ENCODE data around the gene LGALS9. TPM values are rescaled to one million over a fixed set of nuclear protein-coding genes. Genes with fewer than 3 reads are reported as not detected.
"Not testable (repeated sequence)": the region's sequence is repeated elsewhere in the genome, so short reads cannot be mapped to it uniquely, and the experiment has no call there.

The LGALS9 gene
- total RNA-seq, 2 experiments from 2014 or later, result 44.3 to 45.4 TPM

- intact Hi-C loops (cut with micrococcal nuclease), result no loop called here
- CTCF ChIA-PET, result interaction anchor here (0.9 to 3.8 kb wide), 4 partner anchors 17 to 34 kb away, joined by 3 to 14 read pairs (median 6); no protein-coding TSS in a partner anchor
- H3K36me3 Mint-ChIP-seq, result peaks cover 3% of the 10 kb centered on the region
Observed at GRCh38 chr17:27633312-27634025, 2.5 kb downstream of the LGALS9 start.

GRCh38 chr17:27634026-27634335 lies 3.0 kb downstream of the LGALS9 start:
- CTCF ChIA-PET, result interaction anchor here (3.8 kb wide), 1 partner anchor 31 kb away, joined by 14 read pairs; no protein-coding TSS in a partner anchor
- no peak for DNase-seq
- Mint-ChIP-seq H3K4me1 (ENCODE audit: low read depth) (peaks cover 32% of the 10 kb centered on the region), H3K9me3 (no peaks in the 10 kb centered on the region), H3K27ac (no peak overlapping the region), H3K36me3 (peaks cover 3% of the 10 kb centered on the region), H3K27me3 (no peaks in the 10 kb centered on the region), H3K4me3 (no peak overlapping the region)
- intact Hi-C loops (cut with micrococcal nuclease), result no loop called here
- POLR2A ChIA-PET, result interaction anchor here (0.6 kb wide), 1 partner anchor 310 kb away, joined by 3 read pairs; no protein-coding TSS in a partner anchor

More at GRCh38 chr17:27633312-27634025, 2.5 kb downstream of the LGALS9 start:
- POLR2A ChIA-PET, result interaction anchor here (0.6 kb wide), 1 partner anchor 310 kb away, joined by 3 read pairs; no protein-coding TSS in a partner anchor
- Mint-ChIP-seq H3K27ac (no peak overlapping the region), H3K4me1 (ENCODE audit: low read depth) (peaks cover 32% of the 10 kb centered on the region), H3K9me3 (no peaks in the 10 kb centered on the region), H3K27me3 (no peaks in the 10 kb centered on the region), H3K4me3 (peak overlapping the region; percentile 23)
- no peak for DNase-seq

- H3K36me3 Mint-ChIP-seq, result peaks cover 3% of the 10 kb centered on the region
- ChIA-PET POLR2A (no interaction called here), CTCF (interaction anchor here (1.3 to 3.8 kb wide), 2 partner anchors 16 to 32 kb away, joined by 5 to 14 read pairs; no protein-coding TSS in a partner anchor)
- H3K9me3 Mint-ChIP-seq, result no peaks in the 10 kb centered on the region
- H3K4me1 Mint-ChIP-seq (ENCODE audit: low read depth), result peaks cover 31% of the 10 kb centered on the region
- no peak overlapping the region for H3K27ac Mint-ChIP-seq
- H3K4me3 Mint-ChIP-seq, result no peak overlapping the region
- intact Hi-C loops (cut with micrococcal nuclease), result no loop called here
- no peak for DNase-seq
- H3K27me3 Mint-ChIP-seq, result no peaks in the 10 kb centered on the region
Observed at GRCh38 chr17:27634776-27635175, 3.8 kb downstream of the LGALS9 start.

GRCh38 chr17:27635275-27635823 lies 4.4 kb downstream of the LGALS9 start:
- peaks cover 25% of the 10 kb centered on the region for H3K4me1 Mint-ChIP-seq (ENCODE audit: low read depth)
- intact Hi-C loops (cut with micrococcal nuclease), result no loop called here
- DNase-seq, result no peak
- H3K9me3 Mint-ChIP-seq, result no peaks in the 10 kb centered on the region
- no peak overlapping the region for H3K4me3 Mint-ChIP-seq
- CTCF ChIA-PET, result interaction anchor here (1.3 to 3.8 kb wide), 2 partner anchors 15 to 33 kb away, joined by 5 to 14 read pairs; no protein-coding TSS in a partner anchor
- H3K36me3 Mint-ChIP-seq, result peaks cover 3% of the 10 kb centered on the region
- H3K27ac Mint-ChIP-seq, result no peak overlapping the region
- H3K27me3 Mint-ChIP-seq, result no peaks in the 10 kb centered on the region
- POLR2A ChIA-PET, result no interaction called here

GRCh38 chr17:27636005-27636520 lies 5.1 kb downstream of the LGALS9 start:
- H3K27ac Mint-ChIP-seq; H3K27me3 Mint-ChIP-seq; H3K36me3 Mint-ChIP-seq; H3K9me3 Mint-ChIP-seq; H3K4me3 Mint-ChIP-seq; DNase-seq; POLR2A ChIA-PET; intact Hi-C loops (cut with micrococcal nuclease): not testable (repeated sequence)
- CTCF ChIA-PET, result interaction anchor here (1.3 kb wide), 1 partner anchor 15 kb away, joined by 5 read pairs; no protein-coding TSS in a partner anchor
- peaks cover 20% of the 10 kb centered on the region for H3K4me1 Mint-ChIP-seq (ENCODE audit: low read depth)

GRCh38 chr17:27637818-27638217 lies 6.8 kb downstream of the LGALS9 start:
- H3K27ac Mint-ChIP-seq, result not testable (repeated sequence)

GRCh38 chr17:27638415-27638914 lies 7.5 kb downstream of the LGALS9 start:
- CTCF ChIA-PET; H3K4me3 Mint-ChIP-seq; H3K4me1 Mint-ChIP-seq (ENCODE audit: low read depth); DNase-seq; intact Hi-C loops (cut with micrococcal nuclease); H3K36me3 Mint-ChIP-seq; H3K27me3 Mint-ChIP-seq; POLR2A ChIA-PET; H3K9me3 Mint-ChIP-seq: not testable (repeated sequence)
- peak overlapping the region; percentile 19 for H3K27ac Mint-ChIP-seq

More at GRCh38 chr17:27637818-27638217, 6.8 kb downstream of the LGALS9 start:
- POLR2A ChIA-PET; DNase-seq; H3K27me3 Mint-ChIP-seq; intact Hi-C loops (cut with micrococcal nuclease); CTCF ChIA-PET; H3K36me3 Mint-ChIP-seq; H3K4me3 Mint-ChIP-seq; H3K9me3 Mint-ChIP-seq: not testable (repeated sequence)
- peaks cover 10% of the 10 kb centered on the region for H3K4me1 Mint-ChIP-seq (ENCODE audit: low read depth)

GRCh38 chr17:27640790-27641189 lies 9.8 kb downstream of the LGALS9 start:
- POLR2A ChIA-PET, result no interaction called here
- CTCF ChIA-PET, result interaction anchor here (0.6 to 0.9 kb wide), 2 partner anchors 14 to 41 kb away, joined by 3 read pairs; no protein-coding TSS in a partner anchor
- Mint-ChIP-seq H3K4me1 (ENCODE audit: low read depth) (no peaks in the 10 kb centered on the region), H3K4me3 (no peak overlapping the region), H3K27me3 (no peaks in the 10 kb centered on the region), H3K27ac (no peak overlapping the region), H3K36me3 (peaks cover 3% of the 10 kb centered on the region), H3K9me3 (no peaks in the 10 kb centered on the region)
- DNase-seq, result no peak
- intact Hi-C loops (cut with micrococcal nuclease), result no loop called here

GRCh38 chr17:27644586-27644985 lies 13.6 kb downstream of the LGALS9 start:
- Mint-ChIP-seq H3K4me3 (no peak overlapping the region), H3K4me1 (ENCODE audit: low read depth) (no peaks in the 10 kb centered on the region), H3K27ac (no peak overlapping the region), H3K9me3 (no peaks in the 10 kb centered on the region), H3K36me3 (peaks cover 3% of the 10 kb centered on the region), H3K27me3 (no peaks in the 10 kb centered on the region)
- CTCF ChIA-PET, result no interaction called here
- POLR2A ChIA-PET, result no interaction called here
- DNase-seq, result no peak
- intact Hi-C loops (cut with micrococcal nuclease), result no loop called here

GRCh38 chr17:27645621-27646020 lies 14.6 kb downstream of the LGALS9 start:
- H3K9me3 Mint-ChIP-seq; H3K36me3 Mint-ChIP-seq; intact Hi-C loops (cut with micrococcal nuclease); DNase-seq; H3K4me1 Mint-ChIP-seq (ENCODE audit: low read depth); H3K27me3 Mint-ChIP-seq; H3K27ac Mint-ChIP-seq; H3K4me3 Mint-ChIP-seq; POLR2A ChIA-PET: not testable (repeated sequence)
- CTCF ChIA-PET, result interaction anchor here (1.1 to 1.4 kb wide), 2 partner anchors 9 to 37 kb away, joined by 3 to 4 read pairs; no protein-coding TSS in a partner anchor

- CTCF ChIA-PET, result interaction anchor here (0.7 to 1.4 kb wide), 3 partner anchors 8 to 37 kb away, joined by 3 to 4 read pairs (median 3); no protein-coding TSS in a partner anchor
Observed at GRCh38 chr17:27646232-27646631, 15.2 kb downstream of the LGALS9 start.

GRCh38 chr17:27647765-27648164 lies 16.8 kb downstream of the LGALS9 start:
- Mint-ChIP-seq H3K36me3 (no peaks in the 10 kb centered on the region), H3K4me1 (ENCODE audit: low read depth) (peaks cover 2% of the 10 kb centered on the region), H3K27ac (no peak overlapping the region), H3K27me3 (no peaks in the 10 kb centered on the region), H3K9me3 (no peaks in the 10 kb centered on the region), H3K4me3 (no peak overlapping the region)
- intact Hi-C loops (cut with micrococcal nuclease), result no loop called here
- CTCF ChIA-PET, result interaction anchor here (0.8 to 9.3 kb wide), 6 partner anchors 15 to 412 kb away, joined by 3 to 207 read pairs (median 4); no protein-coding TSS in a partner anchor
- POLR2A ChIA-PET, result no interaction called here
- no peak for DNase-seq

More at GRCh38 chr17:27646232-27646631, 15.2 kb downstream of the LGALS9 start:
- intact Hi-C loops (cut with micrococcal nuclease), result no loop called here
- Mint-ChIP-seq H3K36me3 (peaks cover 2% of the 10 kb centered on the region), H3K27me3 (no peaks in the 10 kb centered on the region), H3K27ac (no peak overlapping the region), H3K4me3 (no peak overlapping the region), H3K9me3 (no peaks in the 10 kb centered on the region), H3K4me1 (ENCODE audit: low read depth) (no peaks in the 10 kb centered on the region)
- POLR2A ChIA-PET, result no interaction called here
- DNase-seq, result no peak

Data from activated CD4-positive, alpha-beta memory T cell treated with anti-CD3 and anti-CD28 coated beads for 36 hours (primary cell).